Measurements from ENCODE around the gene ITGB7.
A peak's percentile ranks its signal among the peaks of the same experiment; 100 is the strongest.

ITGB7 gene

GRCh38 chr12:53220694-53221202 is 13.7 kb upstream of the ITGB7 start (continued):
- no peak for TF ChIP-seq ZNF639 (tag by site-specific recombination; IDR thresholded peaks at IDR 0.05)
- no peak for TF ChIP-seq YY2 (tag by site-specific recombination; IDR thresholded peaks at IDR 0.05)
- TF ChIP-seq ZNF221 (tag by site-specific recombination; IDR thresholded peaks at IDR 0.05; ENCODE audit: borderline replicate concordance), result no peak
- no peak for TF ChIP-seq ZNF239 (tag by site-specific recombination; IDR thresholded peaks at IDR 0.05)
- TF ChIP-seq ZNF398 (tag by site-specific recombination; IDR thresholded peaks at IDR 0.05), result peak; percentile 94
- TF ChIP-seq GLI4 (tag by site-specific recombination; IDR thresholded peaks at IDR 0.05), result no peak
- no peak for TF ChIP-seq SCRT2 (tag by site-specific recombination; IDR thresholded peaks at IDR 0.05)
- TF ChIP-seq ZNF529 (tag by site-specific recombination; IDR thresholded peaks at IDR 0.05; ENCODE audit: insufficient replicate concordance), result no peak
- no peak for TF ChIP-seq ZNF548 (tag by site-specific recombination; IDR thresholded peaks at IDR 0.05)
- peak; percentile 87 for TF ChIP-seq ZNF366 (tag by site-specific recombination; conservative IDR thresholded peaks at IDR 0.05)
- TF ChIP-seq ZBTB8A (tag by site-specific recombination; IDR thresholded peaks at IDR 0.05), result peak; percentile 90
- TF ChIP-seq IKZF3 (tag by site-specific recombination; IDR thresholded peaks at IDR 0.05), result peak; percentile 81
- peak; percentile 36; the same call in 1 of the 2 replicates for TF ChIP-seq KLF7 (tag by site-specific recombination; IDR thresholded peaks at IDR 0.05; ENCODE audit: borderline replicate concordance)
- TF ChIP-seq CTCF (tag by site-specific recombination; IDR thresholded peaks at IDR 0.05), result no peak
- TF ChIP-seq ZNF354C (tag by site-specific recombination; IDR thresholded peaks at IDR 0.05; ENCODE audit: borderline replicate concordance, low read depth), result no peak

- Histone ChIP-seq H3K4me3 (ENCODE audit: low read depth, low read length) (peak overlapping the region; percentile 28), H3K4me1 (ENCODE audit: control insufficient read depth, insufficient read depth, low read length) (peaks cover 4% of the 10 kb centered on the region), H3K36me3 (ENCODE audit: control insufficient read depth in 2 of 2, insufficient read depth in 1 of 2, low read length in 2 of 2) (peaks cover 0 to 2% of the 10 kb centered on the region in 2 experiments; a peak in 1 of 3 replicates), H3K27ac (ENCODE audit: extremely low read depth, low read depth, low read length) (peak overlapping the region; percentile 13; the same call in 1 of the 2 replicates), H3K9me3 (ENCODE audit: control insufficient read depth, insufficient read depth, low read depth, low read length) (no peaks in the 10 kb centered on the region)
- ChIA-PET POLR2A (interaction anchor here (0.6 to 2.5 kb wide), 20 partner anchors 8 to 214 kb away, joined by 3 to 9 read pairs (median 4); partner anchors contain the start of genes AAAS, EIF4B, ESPL1 and MYG1), CTCF (interaction anchor here (0.5 to 1.6 kb wide), 6 partner anchors 8 to 101 kb away, joined by 3 to 5 read pairs (median 4); partner anchors contain the start of genes AAAS and PFDN5)
- TF ChIP-seq ZNF221 (tag by site-specific recombination; IDR thresholded peaks at IDR 0.05; ENCODE audit: borderline replicate concordance), result no peak
- no peak for TF ChIP-seq ZBTB48 (tag by site-specific recombination; IDR thresholded peaks at IDR 0.05)
- no peak for TF ChIP-seq ZSCAN18 (tag by site-specific recombination; IDR thresholded peaks at IDR 0.05)
- no peak for TF ChIP-seq PRDM10 (tag by site-specific recombination; IDR thresholded peaks at IDR 0.05)
- TF ChIP-seq ZNF514 (tag by site-specific recombination; IDR thresholded peaks at IDR 0.05), result no peak
- TF ChIP-seq ZNF571 (tag by site-specific recombination; IDR thresholded peaks at IDR 0.05), result no peak
- TF ChIP-seq ZNF423 (tag by site-specific recombination; IDR thresholded peaks at IDR 0.05), result no peak
- TF ChIP-seq KLF9 (tag by site-specific recombination; IDR thresholded peaks at IDR 0.05; ENCODE audit: low read depth), result peak; percentile 35
- TF ChIP-seq ZNF529 (tag by site-specific recombination; IDR thresholded peaks at IDR 0.05; ENCODE audit: insufficient replicate concordance), result no peak
- TF ChIP-seq ZNF398 (tag by site-specific recombination; IDR thresholded peaks at IDR 0.05), result peak; percentile 85
Measured at GRCh38 chr12:53219956-53220693, 13.1 kb upstream of the ITGB7 start.
